ENCODE data around the gene EEF1B2. TPM values are rescaled to one million over a fixed set of nuclear protein-coding genes. Genes with fewer than 3 reads are reported as not detected.

Gene EEF1B2
- total RNA-seq, 1 experiment from 2014 or later, result 768 TPM

DNA sequence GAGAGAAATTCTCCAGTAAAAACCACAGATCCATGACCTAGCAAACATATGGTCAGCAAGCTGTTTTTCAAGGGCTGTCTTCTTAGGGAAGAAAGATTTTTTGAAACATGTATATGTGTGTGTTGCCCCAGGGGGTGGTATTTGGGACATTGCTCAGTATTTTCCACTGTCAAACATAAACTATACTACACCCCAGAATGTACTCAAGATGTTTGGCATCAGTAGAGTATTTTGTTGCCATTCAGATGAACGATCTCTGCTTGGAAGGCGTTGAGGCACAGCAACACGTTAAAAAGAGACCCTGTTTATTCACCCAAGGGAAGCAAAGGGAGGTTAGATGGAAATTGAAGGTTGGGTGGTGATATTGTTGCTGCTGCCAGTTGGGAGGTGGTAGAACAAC is 30.0 kb downstream of the EEF1B2 start:
- H3K56ac ChIP-seq (ENCODE audit: insufficient read length, low read depth, low read length), result no peak overlapping the region
- H3K9me3 ChIP-seq (ENCODE audit: control insufficient read depth, low read depth, low read length), result no peaks in the 10 kb centered on the region
- H3K4me2 ChIP-seq (ENCODE audit: insufficient read depth, insufficient read length, low read length), result no peak overlapping the region
- H2BK15ac ChIP-seq (ENCODE audit: low read depth, low read length), result no peak overlapping the region
- no peak overlapping the region for H4K91ac ChIP-seq (ENCODE audit: insufficient read length, low read depth, low read length)
- no peak overlapping the region for H3K27ac Mint-ChIP-seq
- H3K14ac ChIP-seq (ENCODE audit: insufficient read depth, low read length), result no peak overlapping the region
- WGBS (ENCODE audit: extremely low coverage, insufficient read length, low lambda C conversion rate), result no CpG with 5 or more reads among the region's 3 CpGs
- no peaks in the 10 kb centered on the region for H3K79me2 ChIP-seq (ENCODE audit: insufficient read depth, low read length)
- no peaks in the 10 kb centered on the region for H3K79me1 ChIP-seq (ENCODE audit: insufficient read depth, low read depth, low read length, poor library complexity, severe bottlenecking)
- H3K4me1 Mint-ChIP-seq, result peaks cover 5 to 6% of the 10 kb centered on the region in 2 experiments
- H2AK5ac ChIP-seq (ENCODE audit: insufficient read length, low read length), result no peak overlapping the region
- H2BK120ac ChIP-seq (ENCODE audit: low read depth, low read length, poor library complexity, severe bottlenecking), result no peak overlapping the region
- no peak overlapping the region for H3K4me3 Mint-ChIP-seq
- no peaks in the 10 kb centered on the region for H3K23me2 ChIP-seq (ENCODE audit: insufficient read length, low read depth, low read length, poor library complexity, severe bottlenecking)
- no peak overlapping the region for H3K4ac ChIP-seq (ENCODE audit: low read depth, low read length)
- H3K36me3 Mint-ChIP-seq (ENCODE audit: insufficient read depth in 1 of 3, low read depth in 3 of 3), result no peaks in the 10 kb centered on the region
- TF ChIP-seq, protein P1, sequence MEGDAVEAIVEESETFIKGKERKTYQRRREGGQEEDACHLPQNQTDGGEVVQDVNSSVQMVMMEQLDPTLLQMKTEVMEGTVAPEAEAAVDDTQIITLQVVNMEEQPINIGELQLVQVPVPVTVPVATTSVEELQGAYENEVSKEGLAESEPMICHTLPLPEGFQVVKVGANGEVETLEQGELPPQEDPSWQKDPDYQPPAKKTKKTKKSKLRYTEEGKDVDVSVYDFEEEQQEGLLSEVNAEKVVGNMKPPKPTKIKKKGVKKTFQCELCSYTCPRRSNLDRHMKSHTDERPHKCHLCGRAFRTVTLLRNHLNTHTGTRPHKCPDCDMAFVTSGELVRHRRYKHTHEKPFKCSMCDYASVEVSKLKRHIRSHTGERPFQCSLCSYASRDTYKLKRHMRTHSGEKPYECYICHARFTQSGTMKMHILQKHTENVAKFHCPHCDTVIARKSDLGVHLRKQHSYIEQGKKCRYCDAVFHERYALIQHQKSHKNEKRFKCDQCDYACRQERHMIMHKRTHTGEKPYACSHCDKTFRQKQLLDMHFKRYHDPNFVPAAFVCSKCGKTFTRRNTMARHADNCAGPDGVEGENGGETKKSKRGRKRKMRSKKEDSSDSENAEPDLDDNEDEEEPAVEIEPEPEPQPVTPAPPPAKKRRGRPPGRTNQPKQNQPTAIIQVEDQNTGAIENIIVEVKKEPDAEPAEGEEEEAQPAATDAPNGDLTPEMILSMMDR (conservative IDR thresholded peaks at IDR 0.05), result no peak
- H4K8ac ChIP-seq (replicated peaks; ENCODE audit: insufficient read length, low read depth, low read length), result no peak overlapping the region
- H3K4me1 ChIP-seq (ENCODE audit: insufficient read depth, low read length), result no peaks in the 10 kb centered on the region
- H3K18ac ChIP-seq (ENCODE audit: insufficient read length, low read depth, low read length), result no peak overlapping the region
- H3K27me3 Mint-ChIP-seq (ENCODE audit: low read depth), result no peaks in the 10 kb centered on the region
- no peak overlapping the region for H3K23ac ChIP-seq (ENCODE audit: insufficient read length, low read depth, low read length)
- H2BK12ac ChIP-seq (ENCODE audit: insufficient read length, low read depth, low read length), result no peak overlapping the region
- no peak overlapping the region for H3T11ph ChIP-seq (ENCODE audit: low read length)
- no peak overlapping the region for H2BK5ac ChIP-seq (ENCODE audit: insufficient read length, low read length)
- H4K20me1 ChIP-seq (ENCODE audit: control insufficient read depth, insufficient read depth, insufficient read length), result no peaks in the 10 kb centered on the region
- H4K5ac ChIP-seq (ENCODE audit: insufficient read length, low read depth, low read length), result no peak overlapping the region
- H3K9me3 Mint-ChIP-seq, result no peaks in the 10 kb centered on the region
- H3K27me3 ChIP-seq (ENCODE audit: insufficient read depth, low read length), result no peaks in the 10 kb centered on the region
- no peak overlapping the region for H3K9ac ChIP-seq (ENCODE audit: extremely low read depth, insufficient read length, low read length)
- no peak for DNase-seq
- H2AFZ ChIP-seq (ENCODE audit: low read length), result no peak overlapping the region
- H2BK20ac ChIP-seq (ENCODE audit: low read depth, low read length, poor library complexity, severe bottlenecking), result no peak overlapping the region
- no peak overlapping the region for H3K27ac ChIP-seq (ENCODE audit: insufficient read length, low read depth, low read length)

Measured in H9 (cell line).